H1 (cell line): ENCODE results near the gene WFIKKN1. TPM values are rescaled to one million over a fixed set of nuclear protein-coding genes. Genes with fewer than 3 reads are reported as not detected.

Experiments used
- CHD7 ChIP-seq: fragments of 300-600 bp; sonication (generic); IDR thresholded peaks from 2 replicates; pipeline ENCODE4 v1.7.1; 2012; ENCODE audit warnings: low read length, moderate library complexity, mild to moderate bottlenecking, inconsistent platforms; ENCODE audit not compliant: insufficient replicate concordance
- polyA plus RNA-seq, 7 experiments: library from polyadenylated mRNA; depleted of rRNA in 3 of 7; stranded (reverse) in 5 of 7; unstranded in 2 of 7; fragments of >200 nt in 5 of 7; fragments of 200-250 nt in 2 of 7; gene quantifications; 1 replicate in 5 of 7; 2 replicates in 1 of 7; 4 replicates in 1 of 7; pipeline versions ENCODE4 v1.2.1 to v1.2.3, GENCODE V29; 2011 to 2013; ENCODE audit warnings: missing spikeins in 2 of 7, mixed read lengths in 2 of 7
- total RNA-seq: library from RNA; stranded (reverse); fragmentation: NEBNext Ultra II Directional; extraction: Animal tissue kit (Norgen Biotek cat#: 25700); gene quantifications from 2 replicates; pipeline ENCODE4 v1.2.1, GENCODE V29; 2021

The WFIKKN1 gene
- total and polyA plus RNA-seq, 2 of the 8 experiments (the other 6 are each of a cell fraction or from before 2014, with no cell fraction given) = 11.4 to 15.8 TPM

DNA sequence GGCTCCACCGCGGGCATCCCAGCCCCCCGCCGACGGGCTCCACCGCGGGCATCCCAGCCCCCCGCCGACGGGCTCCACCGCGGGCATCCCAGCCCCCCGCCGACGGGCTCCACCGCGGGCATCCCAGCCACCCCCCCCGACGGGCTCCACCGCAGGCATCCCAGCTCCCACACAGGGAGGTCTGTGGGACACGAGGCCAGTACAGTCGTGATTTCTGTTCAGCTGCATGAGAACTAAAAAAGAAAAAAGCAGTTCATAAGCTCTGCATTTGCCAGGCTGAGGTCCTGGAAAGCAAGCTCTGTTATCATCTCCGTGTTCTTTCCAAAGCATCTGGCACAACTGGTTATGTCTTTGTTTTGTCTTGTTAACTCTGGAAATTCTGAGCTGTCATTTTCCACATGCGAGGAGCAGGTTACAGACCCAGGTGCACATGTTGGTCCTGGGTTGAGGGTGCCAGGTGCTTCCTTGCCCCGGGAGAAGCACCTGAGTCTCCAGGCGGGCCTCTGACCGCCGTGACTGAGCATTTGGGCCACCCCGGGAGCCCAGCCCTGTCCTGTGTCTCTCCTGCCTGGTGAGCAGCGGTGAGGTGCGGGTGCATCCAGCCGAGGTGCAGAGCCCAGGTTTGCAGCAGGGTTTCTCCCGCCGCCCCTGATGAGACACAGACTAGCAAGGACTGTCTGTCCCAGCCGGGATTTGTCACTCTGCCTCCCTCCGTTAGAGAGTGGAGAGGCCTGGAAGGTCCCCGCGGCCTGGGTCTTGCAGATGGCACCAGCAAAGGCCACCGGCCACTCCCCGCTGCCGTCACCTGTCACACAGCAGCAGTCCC is 9.9 kb upstream of the WFIKKN1 start (continued):
- no peak for TF ChIP-seq CHD7
